HG03196 (cell line): ENCODE results near the gene PDLIM5.

Experiments
- ATAC-seq: cut with Tn5 transposase; IDR thresholded peaks from one replicate; pipeline ENCODE4 v1.9.1; 2021; ENCODE audit not compliant: unreplicated experiment

PDLIM5 gene

GRCh38 chr4:94420356-94420755 is 31.4 kb upstream of the PDLIM5 start:
- no peak for ATAC-seq

- ATAC-seq = no peak
Observed at GRCh38 chr4:94426783-94427182, 25.0 kb upstream of the PDLIM5 start.

- no peak for ATAC-seq
Observed at GRCh38 chr4:94428884-94429283, 22.9 kb upstream of the PDLIM5 start.

- no peak for ATAC-seq
Observed at GRCh38 chr4:94430406-94430805, 21.3 kb upstream of the PDLIM5 start.

- ATAC-seq = no peak
Observed at GRCh38 chr4:94431388-94431787, 20.4 kb upstream of the PDLIM5 start.

GRCh38 chr4:94434505-94434904 is 17.2 kb upstream of the PDLIM5 start:
- no peak for ATAC-seq

GRCh38 chr4:94435874-94436273 is 15.9 kb upstream of the PDLIM5 start:
- no peak for ATAC-seq

- no peak for ATAC-seq
Observed at GRCh38 chr4:94436512-94436911, 15.2 kb upstream of the PDLIM5 start.

- no peak for ATAC-seq
Observed at GRCh38 chr4:94439606-94440005, 12.1 kb upstream of the PDLIM5 start.

- ATAC-seq = no peak
Observed at GRCh38 chr4:94441838-94442237, 9.9 kb upstream of the PDLIM5 start.

- no peak for ATAC-seq
Observed at GRCh38 chr4:94442251-94442650, 9.5 kb upstream of the PDLIM5 start.

GRCh38 chr4:94446386-94446785 is 5.4 kb upstream of the PDLIM5 start:
- no peak for ATAC-seq

- ATAC-seq = no peak
Observed at GRCh38 chr4:94447754-94448411, 3.9 kb upstream of the PDLIM5 start.

GRCh38 chr4:94448815-94449375 is 2.8 kb upstream of the PDLIM5 start:
- ATAC-seq = no peak

- no peak for ATAC-seq
Observed at GRCh38 chr4:94451051-94451694, 569 bp upstream of the PDLIM5 start.

GRCh38 chr4:94452476-94453371 is 982 bp downstream of the PDLIM5 start:
- no peak for ATAC-seq

- no peak for ATAC-seq
Observed at GRCh38 chr4:94453391-94453963, 1.7 kb downstream of the PDLIM5 start.

GRCh38 chr4:94454405-94454804 is 2.7 kb downstream of the PDLIM5 start:
- ATAC-seq = no peak

- ATAC-seq = no peak
Observed at GRCh38 chr4:94455081-94455480, 3.3 kb downstream of the PDLIM5 start.

- no peak for ATAC-seq
Observed at GRCh38 chr4:94457692-94458106, 6.0 kb downstream of the PDLIM5 start.

- ATAC-seq = no peak
Observed at GRCh38 chr4:94458682-94459081, 6.9 kb downstream of the PDLIM5 start.
